ENCODE data around the gene AKR1B1. TPM values are rescaled to one million over a fixed set of nuclear protein-coding genes. Genes with fewer than 3 reads are reported as not detected.

Gene AKR1B1
- polyA plus RNA-seq, 3 donors: 105 to 111 (median 106) TPM

- no peak for DNase-seq
Measured at GRCh38 chr7:134425777-134426176, 33.1 kb downstream of the AKR1B1 start.

- DNase-seq: no peak
Measured at GRCh38 chr7:134422638-134423037, 36.3 kb downstream of the AKR1B1 start.

GRCh38 chr7:134422008-134422407 lies 36.9 kb downstream of the AKR1B1 start:
- DNase-seq: no peak

DNA sequence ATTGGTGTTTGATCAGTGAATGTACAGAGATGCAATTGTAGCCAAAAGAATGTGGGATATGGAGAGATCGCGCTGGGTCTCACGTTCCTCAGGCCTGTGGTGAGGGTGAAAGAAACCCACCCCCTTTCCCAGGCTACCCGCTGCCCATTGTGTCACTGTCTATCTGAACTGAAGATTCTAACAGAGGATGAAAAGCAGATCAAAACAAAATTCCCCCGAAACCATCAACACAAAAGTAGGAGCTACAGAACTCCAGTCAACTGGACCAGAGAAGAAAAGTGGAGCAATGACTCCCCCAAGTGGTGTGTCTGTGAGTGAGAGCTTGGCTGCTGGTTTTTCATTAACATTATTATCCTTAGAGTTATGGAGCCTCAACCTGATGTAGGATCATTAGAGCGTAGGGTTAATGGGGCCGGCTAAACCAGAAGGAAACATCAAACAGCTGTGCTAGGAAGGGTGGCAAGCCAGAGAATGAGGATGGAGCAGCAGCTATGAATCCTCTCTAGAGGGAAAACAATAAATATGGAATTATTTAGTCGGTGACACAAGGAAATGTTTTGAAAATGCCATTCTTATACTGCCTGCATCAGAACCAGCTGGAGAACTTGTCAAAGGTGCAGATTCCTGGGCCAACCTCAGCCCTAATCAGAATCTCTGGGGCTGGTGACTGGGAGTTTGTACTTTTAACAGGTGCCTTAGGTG lies 38.3 kb downstream of the AKR1B1 start:
- DNase-seq: peak; percentile 53

GRCh38 chr7:134419875-134420274 lies 39.0 kb downstream of the AKR1B1 start:
- no peak for DNase-seq

GRCh38 chr7:134419085-134419484 lies 39.8 kb downstream of the AKR1B1 start:
- no peak for DNase-seq

GRCh38 chr7:134415700-134416099 lies 43.2 kb downstream of the AKR1B1 start:
- no peak for DNase-seq

DNA sequence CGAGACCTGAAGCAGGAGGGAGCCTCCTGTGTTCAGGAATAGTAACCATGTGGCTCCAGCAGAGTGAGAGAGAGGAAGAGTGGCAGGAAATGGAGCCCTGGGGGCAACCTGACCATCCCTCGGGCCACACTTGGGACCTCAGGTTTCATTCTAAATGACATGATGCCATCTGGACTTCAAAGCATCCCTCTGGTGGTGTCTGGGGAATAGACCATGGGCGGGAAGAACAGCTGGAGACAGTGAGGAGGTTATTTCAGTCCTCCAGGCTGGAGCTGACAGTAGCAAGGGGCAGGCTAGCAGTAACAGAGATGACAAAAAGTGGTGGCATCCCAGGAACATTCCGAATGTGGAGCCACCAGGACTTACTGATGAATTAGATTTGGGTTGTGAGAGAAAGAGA lies 44.8 kb downstream of the AKR1B1 start:
- DNase-seq: no peak

GRCh38 chr7:134407311-134407710 lies 51.6 kb downstream of the AKR1B1 start:
- no peak for DNase-seq

GRCh38 chr7:134406431-134406830 lies 52.5 kb downstream of the AKR1B1 start:
- DNase-seq: no peak

DNA sequence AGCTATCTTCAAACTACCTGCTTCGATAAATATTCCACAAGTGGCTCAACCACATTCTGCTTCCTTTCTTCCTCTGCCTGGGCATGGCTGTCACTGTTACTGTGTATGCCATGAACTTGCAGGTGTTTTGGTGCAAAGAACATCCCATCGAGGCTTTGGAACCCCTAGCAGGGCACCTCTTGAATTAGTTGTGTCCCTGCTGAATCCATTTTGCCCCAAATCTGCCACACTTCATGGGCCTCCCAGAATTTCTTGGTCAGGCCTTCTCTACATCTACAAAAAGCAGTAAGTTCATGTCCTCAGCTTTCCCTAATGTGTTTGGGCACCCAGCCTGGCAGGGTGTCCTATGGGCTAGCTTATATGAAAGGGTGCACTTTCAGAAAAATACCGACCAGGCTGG lies 53.6 kb downstream of the AKR1B1 start:
- DNase-seq: no peak

- DNase-seq: no peak
Measured at GRCh38 chr7:134403062-134403461, 55.8 kb downstream of the AKR1B1 start.

DNA sequence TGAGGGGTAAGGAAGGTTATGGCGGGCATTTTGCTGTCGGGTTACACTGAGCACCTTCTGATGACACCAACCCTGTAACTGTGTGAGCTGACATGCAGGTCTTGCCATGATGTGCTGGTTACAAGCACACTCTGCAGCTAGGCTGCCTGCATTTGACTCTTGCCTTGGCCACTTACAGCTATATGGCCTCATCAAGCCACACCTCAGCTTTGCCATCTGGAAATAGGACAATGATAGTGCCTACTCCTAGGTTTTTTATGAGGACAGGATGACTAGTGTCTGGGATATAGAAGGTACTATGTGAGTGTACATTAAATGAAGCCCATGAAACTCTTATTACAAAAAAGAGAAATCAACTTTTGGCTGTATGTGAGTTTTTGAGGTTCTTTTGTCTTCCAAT lies 58.0 kb downstream of the AKR1B1 start:
- DNase-seq: no peak

GRCh38 chr7:134396031-134396430 lies 62.9 kb downstream of the AKR1B1 start:
- no peak for DNase-seq

DNA sequence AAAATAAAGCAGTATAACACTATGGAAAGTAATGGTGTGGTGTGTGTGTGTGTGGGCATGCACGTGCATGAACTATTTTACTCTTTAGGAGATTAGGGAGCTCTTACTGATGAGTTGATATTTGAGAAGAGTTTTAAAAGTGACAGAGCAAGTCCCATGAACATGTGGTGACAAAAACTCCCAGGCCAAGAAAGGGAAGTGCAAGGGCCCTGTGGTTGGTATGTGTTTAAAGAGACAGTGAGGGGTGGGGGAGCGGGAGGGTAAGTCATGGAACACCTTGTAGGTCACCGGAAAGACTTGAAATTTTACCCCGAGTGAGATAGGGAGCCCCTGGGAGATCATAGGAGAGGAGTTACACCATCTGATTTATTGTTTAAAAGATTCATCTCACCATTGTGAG lies 63.3 kb downstream of the AKR1B1 start:
- no peak for DNase-seq

DNA sequence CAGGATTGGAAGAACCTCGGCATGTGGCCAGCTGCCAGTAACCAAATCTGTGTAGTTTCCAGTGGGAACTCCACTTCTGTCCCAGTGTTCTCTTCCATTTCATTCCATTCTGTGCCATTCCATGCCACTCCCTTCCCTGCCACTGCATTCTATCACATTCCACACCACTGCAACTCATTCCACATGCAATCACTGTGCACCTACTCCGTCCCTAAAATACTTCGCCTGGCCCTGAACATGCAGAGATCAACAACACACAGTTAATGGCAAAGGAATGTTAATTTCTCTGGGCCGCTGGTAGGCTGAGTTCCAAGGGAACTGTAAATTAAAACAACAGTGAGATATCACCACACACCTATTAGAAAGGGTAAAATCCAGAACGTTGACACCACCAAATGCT lies 64.8 kb downstream of the AKR1B1 start:
- DNase-seq: no peak

Other genes with a start within 250 kb of the AKR1B1 start
- 10 to 100 TPM; 20.1 to 34.1 (median 32.7) TPM for gene SLC35B4, start 142.2 kb downstream of the AKR1B1 start, polyA plus RNA-seq (ENCODE audit: insufficient read length in 3 of 3)
- not detected for gene AKR1B10, start 68.5 kb upstream of the AKR1B1 start, polyA plus RNA-seq (ENCODE audit: insufficient read length in 3 of 3)
- under 1 TPM in 1 of 3 donors, not detected in 2; 0.22 TPM for gene AKR1B15, start 90.0 kb upstream of the AKR1B1 start, polyA plus RNA-seq (ENCODE audit: insufficient read length in 3 of 3)
- 10 to 100 TPM; 38.6 to 43.0 (median 39.7) TPM for gene BPGM, start 187.8 kb upstream of the AKR1B1 start, polyA plus RNA-seq (ENCODE audit: insufficient read length in 3 of 3)